ENCODE results near the gene TBC1D7.

DNA sequence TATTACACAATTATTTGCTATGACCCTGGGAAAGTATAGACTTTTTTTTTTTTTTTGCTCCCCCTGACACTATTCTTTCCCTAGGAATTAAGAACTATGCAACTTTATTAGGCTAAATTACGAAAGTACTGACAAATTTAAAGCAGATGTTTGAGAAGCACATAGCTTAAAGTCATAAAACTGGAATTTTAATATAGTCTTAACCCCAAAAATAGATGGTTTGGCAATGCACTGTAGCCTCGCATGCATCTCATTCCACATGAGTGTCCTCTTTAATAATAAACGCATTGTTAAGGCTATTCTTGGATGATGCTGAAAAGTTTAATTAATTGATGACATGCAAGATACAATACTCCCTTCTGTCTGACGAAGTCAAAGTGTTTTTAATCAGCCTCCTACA lies 49.3 kb downstream of the TBC1D7 start:
- TF ChIP-seq, protein P1, sequence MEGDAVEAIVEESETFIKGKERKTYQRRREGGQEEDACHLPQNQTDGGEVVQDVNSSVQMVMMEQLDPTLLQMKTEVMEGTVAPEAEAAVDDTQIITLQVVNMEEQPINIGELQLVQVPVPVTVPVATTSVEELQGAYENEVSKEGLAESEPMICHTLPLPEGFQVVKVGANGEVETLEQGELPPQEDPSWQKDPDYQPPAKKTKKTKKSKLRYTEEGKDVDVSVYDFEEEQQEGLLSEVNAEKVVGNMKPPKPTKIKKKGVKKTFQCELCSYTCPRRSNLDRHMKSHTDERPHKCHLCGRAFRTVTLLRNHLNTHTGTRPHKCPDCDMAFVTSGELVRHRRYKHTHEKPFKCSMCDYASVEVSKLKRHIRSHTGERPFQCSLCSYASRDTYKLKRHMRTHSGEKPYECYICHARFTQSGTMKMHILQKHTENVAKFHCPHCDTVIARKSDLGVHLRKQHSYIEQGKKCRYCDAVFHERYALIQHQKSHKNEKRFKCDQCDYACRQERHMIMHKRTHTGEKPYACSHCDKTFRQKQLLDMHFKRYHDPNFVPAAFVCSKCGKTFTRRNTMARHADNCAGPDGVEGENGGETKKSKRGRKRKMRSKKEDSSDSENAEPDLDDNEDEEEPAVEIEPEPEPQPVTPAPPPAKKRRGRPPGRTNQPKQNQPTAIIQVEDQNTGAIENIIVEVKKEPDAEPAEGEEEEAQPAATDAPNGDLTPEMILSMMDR (IDR thresholded peaks at IDR 0.05; ENCODE audit: poor library complexity, severe bottlenecking), result no peak
- no peak for TF ChIP-seq EZH2 (IDR thresholded peaks at IDR 0.05; ENCODE audit: borderline replicate concordance, insufficient read depth, low read length, poor library complexity, severe bottlenecking)
- no peak for TF ChIP-seq EP300 (conservative IDR thresholded peaks at IDR 0.05; ENCODE audit: poor library complexity, severe bottlenecking)
- no peak for TF ChIP-seq RAD21 (conservative IDR thresholded peaks at IDR 0.05)
- TF ChIP-seq, protein P2, sequence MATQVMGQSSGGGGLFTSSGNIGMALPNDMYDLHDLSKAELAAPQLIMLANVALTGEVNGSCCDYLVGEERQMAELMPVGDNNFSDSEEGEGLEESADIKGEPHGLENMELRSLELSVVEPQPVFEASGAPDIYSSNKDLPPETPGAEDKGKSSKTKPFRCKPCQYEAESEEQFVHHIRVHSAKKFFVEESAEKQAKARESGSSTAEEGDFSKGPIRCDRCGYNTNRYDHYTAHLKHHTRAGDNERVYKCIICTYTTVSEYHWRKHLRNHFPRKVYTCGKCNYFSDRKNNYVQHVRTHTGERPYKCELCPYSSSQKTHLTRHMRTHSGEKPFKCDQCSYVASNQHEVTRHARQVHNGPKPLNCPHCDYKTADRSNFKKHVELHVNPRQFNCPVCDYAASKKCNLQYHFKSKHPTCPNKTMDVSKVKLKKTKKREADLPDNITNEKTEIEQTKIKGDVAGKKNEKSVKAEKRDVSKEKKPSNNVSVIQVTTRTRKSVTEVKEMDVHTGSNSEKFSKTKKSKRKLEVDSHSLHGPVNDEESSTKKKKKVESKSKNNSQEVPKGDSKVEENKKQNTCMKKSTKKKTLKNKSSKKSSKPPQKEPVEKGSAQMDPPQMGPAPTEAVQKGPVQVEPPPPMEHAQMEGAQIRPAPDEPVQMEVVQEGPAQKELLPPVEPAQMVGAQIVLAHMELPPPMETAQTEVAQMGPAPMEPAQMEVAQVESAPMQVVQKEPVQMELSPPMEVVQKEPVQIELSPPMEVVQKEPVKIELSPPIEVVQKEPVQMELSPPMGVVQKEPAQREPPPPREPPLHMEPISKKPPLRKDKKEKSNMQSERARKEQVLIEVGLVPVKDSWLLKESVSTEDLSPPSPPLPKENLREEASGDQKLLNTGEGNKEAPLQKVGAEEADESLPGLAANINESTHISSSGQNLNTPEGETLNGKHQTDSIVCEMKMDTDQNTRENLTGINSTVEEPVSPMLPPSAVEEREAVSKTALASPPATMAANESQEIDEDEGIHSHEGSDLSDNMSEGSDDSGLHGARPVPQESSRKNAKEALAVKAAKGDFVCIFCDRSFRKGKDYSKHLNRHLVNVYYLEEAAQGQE (IDR thresholded peaks at IDR 0.05; ENCODE audit: borderline replicate concordance), result no peak
- TF ChIP-seq POLR2AphosphoS5 (IDR thresholded peaks at IDR 0.05), result no peak
- no peak for TF ChIP-seq SMC3 (conservative IDR thresholded peaks at IDR 0.05; ENCODE audit: poor library complexity)
- TF ChIP-seq MXI1 (conservative IDR thresholded peaks at IDR 0.05; ENCODE audit: poor library complexity, severe bottlenecking), result no peak
